Renal cortex interstitium (tissue), 11 donors: Measurements from ENCODE around the gene TXNDC17. TPM values are rescaled to one million over a fixed set of nuclear protein-coding genes. Genes with fewer than 3 reads are reported as not detected.

Experiments used
- DNase-seq, 11 donors: peaks; one replicate each; pipeline ENCODE4 v3.0.0-alpha.2; 2013; ENCODE audit warnings: low read depth in 9 of 11, low spot score in 4 of 11; ENCODE audit errors: extremely low read depth in 1 of 11
- polyA plus RNA-seq, 3 donors: library from polyadenylated mRNA; unstranded; fragments of 120-200 nt; gene quantifications; one replicate each; pipeline ENCODE4 v1.2.1, GENCODE V29; 2013; ENCODE audit not compliant: insufficient read length in 3 of 3

TXNDC17 gene
- polyA plus RNA-seq, 3 donors, result 80.4 to 104 (median 96.3) TPM

- DNase-seq, result no peak
Observed at GRCh38 chr17:6670999-6671398, 30.1 kb downstream of the TXNDC17 start.

GRCh38 chr17:6671431-6671830 is 30.6 kb downstream of the TXNDC17 start:
- DNase-seq, result no peak

GRCh38 chr17:6674586-6674985 is 33.7 kb downstream of the TXNDC17 start:
- no peak for DNase-seq

- no peak for DNase-seq
Observed at GRCh38 chr17:6675201-6675825, 34.5 kb downstream of the TXNDC17 start.

- DNase-seq, result no peak
Observed at GRCh38 chr17:6676802-6677157, 35.9 kb downstream of the TXNDC17 start.

GRCh38 chr17:6677158-6677831 is 36.4 kb downstream of the TXNDC17 start:
- DNase-seq, result no peak

- no peak for DNase-seq
Observed at GRCh38 chr17:6677946-6678345, 37.1 kb downstream of the TXNDC17 start.

GRCh38 chr17:6679241-6679640 is 38.4 kb downstream of the TXNDC17 start:
- DNase-seq, result no peak

- no peak for DNase-seq
Observed at GRCh38 chr17:6681176-6681575, 40.3 kb downstream of the TXNDC17 start.

GRCh38 chr17:6681671-6682070 is 40.8 kb downstream of the TXNDC17 start:
- no peak for DNase-seq

GRCh38 chr17:6682339-6682738 is 41.5 kb downstream of the TXNDC17 start:
- no peak for DNase-seq

GRCh38 chr17:6683081-6683684 is 42.3 kb downstream of the TXNDC17 start:
- DNase-seq, result no peak

GRCh38 chr17:6683730-6684459 is 43.0 kb downstream of the TXNDC17 start:
- no peak for DNase-seq

GRCh38 chr17:6684460-6684783 is 43.6 kb downstream of the TXNDC17 start:
- DNase-seq, result no peak

GRCh38 chr17:6684881-6685767 is 44.3 kb downstream of the TXNDC17 start:
- DNase-seq, result no peak

- no peak for DNase-seq
Observed at GRCh38 chr17:6686026-6686425, 45.2 kb downstream of the TXNDC17 start.

GRCh38 chr17:6688944-6689343 is 48.1 kb downstream of the TXNDC17 start:
- no peak for DNase-seq

- DNase-seq, result no peak
Observed at GRCh38 chr17:6690641-6691040, 49.8 kb downstream of the TXNDC17 start.

- DNase-seq, result no peak
Observed at GRCh38 chr17:6691546-6691945, 50.7 kb downstream of the TXNDC17 start.
